Subcutaneous abdominal adipose tissue (tissue), 5 donors: Measurements from ENCODE around the gene GRK2.

Source experiments
- H3K27ac ChIP-seq: one replicate; pipeline ENCODE4 v1.7.0; 2013; ENCODE audit warnings: low read depth, mild to moderate bottlenecking, inconsistent platforms, low read length, moderate library complexity
- H3K27me3 ChIP-seq, 5 donors: one replicate each; pipeline ENCODE4 v1.7.0; 2013; ENCODE audit warnings: low read length in 5 of 5, inconsistent platforms in 1 of 5; ENCODE audit not compliant: control insufficient read depth in 5 of 5, insufficient read depth in 4 of 5
- H3K36me3 ChIP-seq, 5 donors: one replicate each; pipeline ENCODE4 v1.7.0; 2013; ENCODE audit warnings: low read length in 5 of 5; ENCODE audit not compliant: control insufficient read depth in 5 of 5, insufficient read depth in 5 of 5
- H3K4me1 ChIP-seq, 5 donors: one replicate each; pipeline ENCODE4 v1.7.0; 2013; ENCODE audit warnings: low read length in 5 of 5, mild to moderate bottlenecking in 3 of 5, moderate library complexity in 1 of 5; ENCODE audit not compliant: control insufficient read depth in 5 of 5, insufficient read depth in 5 of 5
- H3K4me3 ChIP-seq, 5 donors: one replicate each; pipeline ENCODE4 v1.7.0; 2013; ENCODE audit warnings: low read length in 5 of 5, low read depth in 1 of 5
- H3K9ac ChIP-seq, 5 donors: one replicate each; pipeline ENCODE4 v1.7.0; 2013; ENCODE audit warnings: low read length in 5 of 5, mild to moderate bottlenecking in 4 of 5, moderate library complexity in 3 of 5
- H3K9me3 ChIP-seq, 5 donors: one replicate each; pipeline ENCODE4 v1.7.0; 2013; ENCODE audit warnings: low read length in 5 of 5; ENCODE audit not compliant: control insufficient read depth in 5 of 5
- donor health status: healthy.
- donor health status: healthy.
- donor health status: healthy.
- donor health status: healthy.
- donor health status: healthy.

The GRK2 gene

DNA sequence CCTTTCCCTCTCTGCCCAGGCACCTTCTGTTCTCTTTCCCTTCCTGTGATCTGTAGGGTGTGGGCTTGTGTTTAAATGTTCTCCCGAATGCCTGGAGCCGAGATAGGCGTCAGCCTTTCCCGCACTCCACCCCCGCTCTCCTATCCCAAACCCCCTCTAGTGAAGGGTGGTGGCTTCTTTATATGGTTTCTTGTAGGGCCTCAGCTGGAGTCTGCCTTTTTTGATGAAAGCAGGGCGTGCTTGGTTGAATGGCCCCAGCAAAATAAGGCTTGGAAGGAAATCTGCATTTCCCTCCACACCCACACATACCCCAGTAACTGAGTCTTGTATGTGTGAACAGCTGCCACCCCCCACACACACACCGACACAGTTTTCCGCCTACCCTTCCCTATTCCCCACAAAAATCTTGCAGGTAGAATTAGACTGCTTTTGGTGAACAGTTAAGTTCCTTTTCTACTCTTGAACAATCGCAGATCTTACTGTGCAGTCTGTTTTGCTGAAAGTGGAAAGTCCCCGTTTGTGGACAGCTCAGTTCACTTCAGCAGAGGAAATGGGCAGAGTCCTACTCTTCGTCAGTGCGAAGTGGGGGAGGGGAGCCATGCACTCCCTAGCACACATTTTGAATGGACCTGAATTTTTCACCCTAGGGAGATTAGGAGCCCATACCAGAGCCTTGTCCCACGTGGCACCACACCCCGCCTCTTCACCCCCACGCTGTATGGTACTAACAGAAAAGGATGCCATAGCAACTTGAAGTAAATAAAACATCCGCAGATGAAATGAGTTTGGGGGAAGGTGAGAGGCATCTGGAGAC is 25.5 kb upstream of the GRK2 start:
- Histone ChIP-seq H3K9me3 (no peaks in the 10 kb centered on the region), H3K36me3 (peaks cover 14 to 34% (median 25%) of the 10 kb centered on the region in 5 donors)

GRCh38 chr11:67242548-67242947 is 23.7 kb upstream of the GRK2 start:
- H3K9ac ChIP-seq, result peak overlapping the region in 4 of 5 donors; percentile 4 to 34 (median 18)

More for the DNA sequence above, 25.5 kb upstream of the GRK2 start:
- peaks cover 13 to 55% (median 46%) of the 10 kb centered on the region in 5 donors for H3K4me1 ChIP-seq
- H3K4me3 ChIP-seq, result peak overlapping the region; percentile 79 to 98 (median 94)
- peak overlapping the region; percentile 93 to 100 (median 95) for H3K9ac ChIP-seq
- peak overlapping the region; percentile 100 for H3K27ac ChIP-seq
- H3K27me3 ChIP-seq, result no peaks in the 10 kb centered on the region

GRCh38 chr11:67243051-67243450 is 23.2 kb upstream of the GRK2 start:
- H3K27ac ChIP-seq, result no peak overlapping the region
- peak overlapping the region in 1 of 5 donors; percentile 12 for H3K9ac ChIP-seq
- H3K4me3 ChIP-seq, result no peak overlapping the region
- peaks cover 27 to 52% (median 39%) of the 10 kb centered on the region in 5 donors for H3K36me3 ChIP-seq
- H3K27me3 ChIP-seq, result no peaks in the 10 kb centered on the region
- H3K4me1 ChIP-seq, result peaks cover 13 to 55% (median 46%) of the 10 kb centered on the region in 5 donors
- no peaks in the 10 kb centered on the region for H3K9me3 ChIP-seq

More at GRCh38 chr11:67242548-67242947, 23.7 kb upstream of the GRK2 start:
- Histone ChIP-seq H3K4me1 (peaks cover 13 to 55% (median 46%) of the 10 kb centered on the region in 5 donors), H3K36me3 (peaks cover 23 to 47% (median 35%) of the 10 kb centered on the region in 5 donors), H3K4me3 (no peak overlapping the region), H3K27me3 (no peaks in the 10 kb centered on the region), H3K9me3 (no peaks in the 10 kb centered on the region), H3K27ac (no peak overlapping the region)

GRCh38 chr11:67245046-67245445 is 21.2 kb upstream of the GRK2 start:
- Histone ChIP-seq H3K4me3 (no peak overlapping the region), H3K9me3 (no peaks in the 10 kb centered on the region), H3K9ac (no peak overlapping the region), H3K36me3 (peaks cover 38 to 72% (median 59%) of the 10 kb centered on the region in 5 donors), H3K4me1 (peaks cover 8 to 48% (median 42%) of the 10 kb centered on the region in 5 donors), H3K27ac (no peak overlapping the region), H3K27me3 (no peaks in the 10 kb centered on the region)

GRCh38 chr11:67247946-67248550 is 18.2 kb upstream of the GRK2 start:
- no peak overlapping the region for H3K27ac ChIP-seq
- no peaks in the 10 kb centered on the region for H3K27me3 ChIP-seq
- peaks cover 49 to 95% (median 88%) of the 10 kb centered on the region in 5 donors for H3K36me3 ChIP-seq
- H3K4me3 ChIP-seq, result no peak overlapping the region
- H3K9me3 ChIP-seq, result no peaks in the 10 kb centered on the region
- no peak overlapping the region for H3K9ac ChIP-seq
- peaks cover 0 to 25% (median 21%) of the 10 kb centered on the region in 5 donors for H3K4me1 ChIP-seq

DNA sequence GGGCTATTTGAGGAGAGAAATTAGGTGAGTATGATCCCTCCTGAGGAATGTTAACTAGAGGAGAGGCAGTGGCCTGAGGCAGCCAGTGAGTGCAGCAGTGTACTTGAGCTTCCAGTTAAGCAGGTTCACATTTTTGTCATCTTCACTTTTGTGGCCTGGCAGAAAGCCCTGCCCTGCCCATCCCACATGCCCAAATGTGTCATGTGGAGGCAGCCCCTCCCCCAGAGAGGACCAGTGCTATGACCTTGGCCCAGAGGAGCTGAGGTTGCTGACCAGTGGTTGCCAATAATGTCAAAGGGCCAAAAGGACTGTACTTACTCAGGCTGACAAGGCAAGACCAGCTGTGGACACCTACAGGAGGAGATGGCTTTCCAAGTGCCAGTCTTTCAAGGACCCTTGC is 17.6 kb upstream of the GRK2 start:
- Histone ChIP-seq H3K4me1 (peaks cover 0 to 32% (median 24%) of the 10 kb centered on the region in 5 donors), H3K9ac (no peak overlapping the region), H3K27me3 (no peaks in the 10 kb centered on the region), H3K27ac (no peak overlapping the region), H3K4me3 (no peak overlapping the region), H3K36me3 (peaks cover 50 to 95% (median 92%) of the 10 kb centered on the region in 5 donors), H3K9me3 (no peaks in the 10 kb centered on the region)

- Histone ChIP-seq H3K36me3 (peaks cover 47 to 97% (median 95%) of the 10 kb centered on the region in 5 donors), H3K9ac (no peak overlapping the region), H3K27me3 (no peaks in the 10 kb centered on the region), H3K4me1 (peaks cover 0 to 34% (median 19%) of the 10 kb centered on the region in 5 donors), H3K4me3 (no peak overlapping the region), H3K27ac (no peak overlapping the region), H3K9me3 (no peaks in the 10 kb centered on the region)
Observed at GRCh38 chr11:67250059-67251043, 15.9 kb upstream of the GRK2 start.

DNA sequence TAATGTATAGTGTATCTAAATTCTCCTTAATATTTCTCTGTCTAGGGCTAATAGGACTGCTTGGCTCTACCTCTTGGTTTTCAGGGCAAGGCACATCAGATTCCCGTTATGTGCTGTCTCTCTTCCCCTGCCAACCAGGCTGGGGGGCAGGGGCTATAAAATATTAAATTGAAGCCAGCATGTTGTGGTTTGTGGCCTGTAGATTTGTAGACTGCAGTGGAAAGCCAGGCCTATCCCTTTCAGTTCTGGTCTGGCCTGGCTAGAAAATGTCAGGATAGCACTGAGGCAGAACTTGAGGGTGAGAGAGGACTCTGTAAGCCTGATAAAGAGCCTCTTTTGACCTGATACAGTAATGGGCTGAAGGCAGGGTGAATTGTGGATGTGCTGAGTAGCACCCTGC is 14.4 kb upstream of the GRK2 start:
- Histone ChIP-seq H3K4me3 (no peak overlapping the region), H3K9ac (no peak overlapping the region), H3K27ac (no peak overlapping the region), H3K4me1 (peaks cover 0 to 40% (median 25%) of the 10 kb centered on the region in 5 donors), H3K27me3 (no peaks in the 10 kb centered on the region), H3K9me3 (no peaks in the 10 kb centered on the region), H3K36me3 (peaks cover 37 to 99% (median 93%) of the 10 kb centered on the region in 5 donors)

GRCh38 chr11:67252831-67253239 is 13.4 kb upstream of the GRK2 start:
- Histone ChIP-seq H3K27me3 (no peaks in the 10 kb centered on the region), H3K9ac (no peak overlapping the region), H3K9me3 (no peaks in the 10 kb centered on the region), H3K27ac (no peak overlapping the region), H3K4me1 (peaks cover 0 to 44% (median 26%) of the 10 kb centered on the region in 5 donors), H3K4me3 (no peak overlapping the region), H3K36me3 (peaks cover 34 to 94% (median 87%) of the 10 kb centered on the region in 5 donors)
